T47D (cell line): ENCODE data around the gene ZNF267.
"Not testable (repeated sequence)": the region's sequence is repeated elsewhere in the genome, so short reads cannot be mapped to it uniquely, and the experiment has no call there.

Source experiments
- DNase-seq, 2 experiments: peaks; one replicate each; pipeline versions ENCODE4 v3.0.0 to v3.0.0-alpha.2; 2011 to 2012; ENCODE audit warnings: low read depth in 1 of 2, low spot score in 1 of 2
- JUND ChIP-seq: IDR thresholded peaks from 2 replicates; pipeline ENCODE4 v1.6.1; 2012; ENCODE audit warnings: low read depth
- in situ Hi-C: cut with HindIII; loops from 2 replicates; pipeline ENCODE4 v1.10.0; 2016; ENCODE audit warnings: low sequenced_read_pairs, low pct_unique_long_range_greater_than_20kb

Gene ZNF267

GRCh38 chr16:31873556-31874365 is at the start of gene ZNF267:
Gene ZNF267, plus strand, starts transcription at chr16:31873807. Its CDS starts 160 bp downstream, at chr16:31873967.
- DNase-seq, result peak; percentile 91 to 95
- in situ Hi-C loops, result no loop called here
- TF ChIP-seq JUND, result no peak

DNA sequence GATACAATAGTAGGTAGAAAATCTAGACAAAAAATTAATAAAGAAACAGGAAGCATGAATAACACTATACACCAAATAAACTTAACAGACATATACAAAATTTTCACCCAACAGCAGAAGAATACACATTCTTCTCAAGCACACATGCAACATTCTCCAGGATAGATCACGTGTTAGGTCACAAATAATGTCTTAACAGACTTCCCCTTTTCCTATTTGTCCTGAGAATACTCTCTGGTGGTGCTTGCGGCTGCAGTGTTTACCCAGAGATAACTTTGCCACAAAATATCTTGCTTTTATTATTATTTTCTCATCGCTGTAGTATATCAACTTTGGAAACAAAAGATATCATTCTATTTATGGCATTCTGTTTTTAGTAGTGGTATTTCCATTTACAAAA is 40.6 kb upstream of the ZNF267 start:
- in situ Hi-C loops, result no loop called here

DNA sequence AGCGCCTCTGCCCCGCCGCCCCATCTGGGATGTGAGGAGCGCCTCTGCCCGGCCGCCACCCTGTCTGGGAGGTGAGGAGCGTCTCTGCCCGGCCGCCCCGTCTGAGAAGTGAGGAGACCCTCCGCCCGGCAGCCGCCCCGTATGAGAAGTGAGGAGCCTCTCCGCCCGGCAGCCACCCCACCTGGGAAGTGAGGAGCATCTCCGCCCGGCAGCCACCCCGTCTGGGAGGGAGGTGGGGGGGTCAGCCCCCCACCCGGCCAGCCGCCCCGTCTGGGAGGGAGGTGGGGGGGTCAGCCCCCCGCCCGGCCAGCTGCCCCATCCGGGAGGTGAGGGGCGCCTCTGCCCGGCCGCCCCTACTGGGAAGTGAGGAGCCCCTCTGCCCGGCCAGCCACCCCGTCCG is 37.2 kb upstream of the ZNF267 start:
- DNase-seq, in situ Hi-C loops: not testable (repeated sequence)

More for the DNA sequence above, 40.6 kb upstream of the ZNF267 start:
- DNase-seq, result no peak
- no peak for TF ChIP-seq JUND

- in situ Hi-C loops, result no loop called here
- DNase-seq, result no peak
- no peak for TF ChIP-seq JUND
These were observed 30.7 kb upstream of the ZNF267 start for GRCh38 chr16:31842864-31843263.

DNA sequence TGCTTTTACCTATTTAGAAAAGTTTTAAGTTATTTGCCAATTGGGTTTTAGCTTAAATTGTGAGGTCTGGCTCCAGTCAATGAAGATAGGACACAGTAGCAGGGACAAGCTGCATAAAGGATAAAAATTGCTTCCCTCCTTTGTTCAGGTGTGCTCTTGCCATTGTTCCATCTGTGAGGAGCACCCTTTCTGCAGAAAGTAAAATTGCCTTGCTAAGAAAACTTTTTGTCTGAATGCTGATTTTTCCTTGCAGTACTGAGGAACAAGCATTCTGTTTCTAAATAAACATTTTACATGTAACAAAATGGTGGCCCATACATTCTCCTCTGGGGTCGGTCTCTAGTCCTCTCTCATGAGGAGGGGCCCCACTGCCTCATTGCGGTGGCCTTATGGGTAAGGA is 25.0 kb upstream of the ZNF267 start:
- DNase-seq, in situ Hi-C loops: not testable (repeated sequence)

DNA sequence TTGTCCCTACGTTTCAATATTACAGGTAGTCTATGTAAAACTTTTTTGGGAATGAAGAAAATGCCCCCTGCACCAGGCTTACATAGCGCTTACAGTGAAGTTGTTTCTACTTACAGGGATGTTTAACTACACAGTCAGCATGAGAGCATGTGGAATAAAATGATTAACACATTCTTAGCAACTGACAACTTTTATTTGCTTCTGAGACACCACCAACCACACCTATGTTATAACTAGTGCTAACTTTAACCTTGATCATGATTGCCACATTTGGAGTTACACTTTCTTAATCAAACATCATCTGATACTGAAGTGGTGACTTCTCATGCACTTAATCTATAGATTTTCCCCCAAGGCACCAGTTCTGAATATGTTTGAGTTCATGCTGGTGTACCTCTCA is 20.3 kb upstream of the ZNF267 start:
- no peak for DNase-seq
- in situ Hi-C loops, result no loop called here
- TF ChIP-seq JUND, result no peak

GRCh38 chr16:31860508-31860907 is 13.1 kb upstream of the ZNF267 start:
- DNase-seq, result no peak
- TF ChIP-seq JUND, result no peak
- in situ Hi-C loops, result no loop called here

- in situ Hi-C loops, result no loop called here
- DNase-seq, result no peak
- TF ChIP-seq JUND, result no peak
These were observed 12.2 kb upstream of the ZNF267 start for GRCh38 chr16:31861455-31861854.

DNA sequence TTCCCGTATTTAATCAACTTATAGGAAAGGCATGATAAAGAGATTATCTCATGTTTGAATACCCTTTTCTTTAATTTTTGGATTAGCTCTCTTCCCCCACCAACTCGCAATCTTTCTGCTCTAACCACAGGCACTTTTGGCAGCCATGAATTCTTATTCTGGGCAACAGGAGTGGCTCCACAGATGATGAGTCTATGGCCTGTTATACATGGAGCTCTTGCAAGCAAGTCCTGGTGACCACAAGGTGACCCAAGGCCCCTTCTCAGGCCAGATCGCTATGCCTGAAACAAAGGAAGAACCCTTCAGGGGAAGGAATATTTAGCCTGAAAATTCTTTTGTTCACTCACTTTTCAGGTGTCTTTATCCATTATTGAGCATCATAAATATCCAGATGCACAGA is 10.8 kb upstream of the ZNF267 start:
- no peak for TF ChIP-seq JUND
- in situ Hi-C loops, result no loop called here
- no peak for DNase-seq

GRCh38 chr16:31868164-31868563 is 5.4 kb upstream of the ZNF267 start:
- no peak for TF ChIP-seq JUND
- in situ Hi-C loops, result no loop called here
- no peak for DNase-seq

DNA sequence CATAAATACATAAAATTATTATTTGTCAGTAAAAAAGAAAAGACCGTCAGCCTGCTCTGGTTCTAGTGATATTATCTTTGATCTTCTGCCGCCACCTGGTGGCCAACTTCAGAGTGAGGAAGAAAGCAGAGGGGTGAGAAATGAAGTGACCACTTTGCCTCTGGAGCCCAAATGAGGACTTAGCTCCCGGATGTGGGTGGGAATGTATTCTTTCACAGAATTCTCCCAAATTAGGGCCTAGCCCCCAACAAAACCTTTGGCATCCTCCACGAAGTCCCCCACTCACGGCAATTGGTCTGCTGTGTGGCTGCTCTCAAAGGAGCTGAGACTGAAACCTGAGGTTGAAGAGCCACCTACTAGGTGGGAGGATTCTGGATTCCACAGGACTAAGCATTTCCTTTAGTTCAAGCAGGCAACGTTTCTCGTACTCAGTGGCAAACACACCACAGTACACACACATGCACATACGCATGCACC is 4.9 kb upstream of the ZNF267 start:
- peak; percentile 35 to 77 for DNase-seq
- in situ Hi-C loops, result no loop called here
- no peak for TF ChIP-seq JUND

GRCh38 chr16:31869511-31870201 is 4.0 kb upstream of the ZNF267 start:
- peak in 1 of 2 experiments; percentile 31 for DNase-seq
- TF ChIP-seq JUND, result no peak
- in situ Hi-C loops, result no loop called here

- DNase-seq, result no peak
- TF ChIP-seq JUND, result no peak
- in situ Hi-C loops, result no loop called here
These were observed 2.8 kb upstream of the ZNF267 start for GRCh38 chr16:31870809-31871208.
